GM21528 (cell line): ENCODE data around the gene NKD2.
"Not testable (repeated sequence)": the region's sequence is repeated elsewhere in the genome, so short reads cannot be mapped to it uniquely, and the experiment has no call there.

Source experiments
- ATAC-seq: cut with Tn5 transposase; IDR thresholded peaks from one replicate; pipeline ENCODE4 v1.9.1; 2021; ENCODE audit warnings: mild to moderate bottlenecking, moderate library complexity; ENCODE audit not compliant: unreplicated experiment, low FRiP score

Gene NKD2

GRCh38 chr5:1012313-1012841, 3.8 kb downstream of the NKD2 start:
- ATAC-seq = no peak

GRCh38 chr5:1012900-1013237, 4.3 kb downstream of the NKD2 start:
- ATAC-seq = no peak

- ATAC-seq = no peak
Observed at GRCh38 chr5:1013238-1013947, 4.8 kb downstream of the NKD2 start.

GRCh38 chr5:1013948-1014301, 5.3 kb downstream of the NKD2 start:
- no peak for ATAC-seq

- ATAC-seq = no peak
Observed at GRCh38 chr5:1014346-1014745, 5.7 kb downstream of the NKD2 start.

- no peak for ATAC-seq
Observed at GRCh38 chr5:1014781-1015221, 6.2 kb downstream of the NKD2 start.

- ATAC-seq = no peak
Observed at GRCh38 chr5:1015507-1015906, 6.9 kb downstream of the NKD2 start.

- ATAC-seq = no peak
Observed at GRCh38 chr5:1016036-1016435, 7.4 kb downstream of the NKD2 start.

GRCh38 chr5:1016476-1016875, 7.9 kb downstream of the NKD2 start:
- no peak for ATAC-seq

- no peak for ATAC-seq
Observed at GRCh38 chr5:1017056-1017455, 8.5 kb downstream of the NKD2 start.

- ATAC-seq = no peak
Observed at GRCh38 chr5:1017691-1018455, 9.3 kb downstream of the NKD2 start.

GRCh38 chr5:1018596-1018995, 10.0 kb downstream of the NKD2 start:
- no peak for ATAC-seq

GRCh38 chr5:1019001-1019905, 10.7 kb downstream of the NKD2 start:
- ATAC-seq = no peak

GRCh38 chr5:1020452-1020961, 11.9 kb downstream of the NKD2 start:
- ATAC-seq = no peak

GRCh38 chr5:1021136-1021968, 12.8 kb downstream of the NKD2 start:
- no peak for ATAC-seq

- ATAC-seq = not testable (repeated sequence)
Observed at GRCh38 chr5:1021969-1022336, 13.4 kb downstream of the NKD2 start.

- no peak for ATAC-seq
Observed at GRCh38 chr5:1026700-1027621, 18.4 kb downstream of the NKD2 start.

GRCh38 chr5:1027631-1028441, 19.2 kb downstream of the NKD2 start:
- no peak for ATAC-seq
